Nephron (organoid): ENCODE measurements around the gene CLP1.

Experiments used
- H3K27ac Mint-ChIP-seq, 3 experiments: 2 replicates each; pipeline ENCODE4 v1.8.0; 2020; ENCODE audit warnings: mixed read lengths in 3 of 3, mild to moderate bottlenecking in 2 of 3, moderate library complexity in 1 of 3
- H3K27me3 Mint-ChIP-seq: 2 replicates; pipeline ENCODE4 v1.8.0; 2021; ENCODE audit warnings: low read depth, mild to moderate bottlenecking, moderate library complexity, mixed read lengths
- H3K36me3 Mint-ChIP-seq: 2 replicates; pipeline ENCODE4 v1.8.0; 2020; ENCODE audit warnings: low read depth, mixed read lengths
- H3K4me1 Mint-ChIP-seq: 2 replicates; pipeline ENCODE4 v1.8.0; 2020; ENCODE audit warnings: mixed read lengths
- H3K4me3 Mint-ChIP-seq, 3 experiments: 2 replicates each; pipeline ENCODE4 v1.8.0; 2020; ENCODE audit warnings: mild to moderate bottlenecking in 3 of 3, mixed read lengths in 3 of 3, moderate library complexity in 2 of 3
- H3K9me3 Mint-ChIP-seq: 2 replicates; pipeline ENCODE4 v1.8.0; 2020; ENCODE audit warnings: mixed read lengths
- CTCF ChIP-seq, 3 experiments: fragments of 200-600 bp; sonication (generic); IDR thresholded peaks; one replicate each; pipeline ENCODE4 v1.5.0; 2021; ENCODE audit warnings: antibody characterized with exemption in 3 of 3; ENCODE audit not compliant: unreplicated experiment in 3 of 3

Gene CLP1

DNA sequence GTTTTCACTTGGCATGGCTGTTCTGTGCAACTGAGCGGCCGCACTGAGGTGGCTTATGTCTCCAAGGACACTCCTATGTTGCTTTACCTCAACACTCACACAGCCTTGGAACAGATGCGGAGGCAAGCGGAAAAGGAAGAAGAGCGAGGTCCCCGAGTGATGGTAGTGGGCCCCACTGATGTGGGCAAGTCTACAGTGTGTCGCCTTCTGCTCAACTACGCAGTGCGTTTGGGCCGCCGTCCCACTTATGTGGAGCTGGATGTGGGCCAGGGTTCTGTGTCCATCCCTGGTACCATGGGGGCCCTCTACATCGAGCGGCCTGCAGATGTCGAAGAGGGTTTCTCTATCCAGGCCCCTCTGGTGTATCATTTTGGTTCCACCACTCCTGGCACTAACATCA lies 2.1 kb downstream of the CLP1 start:
- Mint-ChIP-seq H3K4me3 (peak overlapping the region in 1 of 3 experiments; percentile 56), H3K9me3 (no peaks in the 10 kb centered on the region), H3K27ac (no peak overlapping the region), H3K4me1 (peaks cover 18% of the 10 kb centered on the region), H3K27me3 (no peaks in the 10 kb centered on the region), H3K36me3 (peaks cover 27% of the 10 kb centered on the region)
- no peak for TF ChIP-seq CTCF (IDR thresholded peaks at IDR 0.05; ENCODE audit: unreplicated experiment in 3 of 3)

GRCh38 chr11:57662893-57663292 lies 5.3 kb downstream of the CLP1 start:
- Mint-ChIP-seq H3K36me3 (peaks cover 27% of the 10 kb centered on the region), H3K4me1 (peaks cover 10% of the 10 kb centered on the region), H3K27me3 (no peaks in the 10 kb centered on the region), H3K4me3 (peak overlapping the region in 2 of 3 experiments; percentile 10 to 15), H3K27ac (no peak overlapping the region), H3K9me3 (no peaks in the 10 kb centered on the region)
- no peak for TF ChIP-seq CTCF (IDR thresholded peaks at IDR 0.05; ENCODE audit: unreplicated experiment in 3 of 3)

GRCh38 chr11:57663975-57664374 lies 6.4 kb downstream of the CLP1 start:
- peaks cover 8% of the 10 kb centered on the region for H3K4me1 Mint-ChIP-seq
- H3K4me3 Mint-ChIP-seq, result no peak overlapping the region
- H3K9me3 Mint-ChIP-seq, result no peaks in the 10 kb centered on the region
- peaks cover 23% of the 10 kb centered on the region for H3K36me3 Mint-ChIP-seq
- H3K27me3 Mint-ChIP-seq, result no peaks in the 10 kb centered on the region
- H3K27ac Mint-ChIP-seq, result no peak overlapping the region
- no peak for TF ChIP-seq CTCF (IDR thresholded peaks at IDR 0.05; ENCODE audit: unreplicated experiment in 3 of 3)

GRCh38 chr11:57667117-57667735 lies 9.7 kb downstream of the CLP1 start:
- H3K4me1 Mint-ChIP-seq, result peaks cover 31% of the 10 kb centered on the region
- peak overlapping the region; percentile 99 to 100 (median 100) for H3K27ac Mint-ChIP-seq
- H3K9me3 Mint-ChIP-seq, result no peaks in the 10 kb centered on the region
- peak overlapping the region; percentile 88 to 100 (median 91) for H3K4me3 Mint-ChIP-seq
- no peaks in the 10 kb centered on the region for H3K27me3 Mint-ChIP-seq
- TF ChIP-seq CTCF (IDR thresholded peaks at IDR 0.05; ENCODE audit: unreplicated experiment in 3 of 3), result no peak
- H3K36me3 Mint-ChIP-seq, result peaks cover 11% of the 10 kb centered on the region

DNA sequence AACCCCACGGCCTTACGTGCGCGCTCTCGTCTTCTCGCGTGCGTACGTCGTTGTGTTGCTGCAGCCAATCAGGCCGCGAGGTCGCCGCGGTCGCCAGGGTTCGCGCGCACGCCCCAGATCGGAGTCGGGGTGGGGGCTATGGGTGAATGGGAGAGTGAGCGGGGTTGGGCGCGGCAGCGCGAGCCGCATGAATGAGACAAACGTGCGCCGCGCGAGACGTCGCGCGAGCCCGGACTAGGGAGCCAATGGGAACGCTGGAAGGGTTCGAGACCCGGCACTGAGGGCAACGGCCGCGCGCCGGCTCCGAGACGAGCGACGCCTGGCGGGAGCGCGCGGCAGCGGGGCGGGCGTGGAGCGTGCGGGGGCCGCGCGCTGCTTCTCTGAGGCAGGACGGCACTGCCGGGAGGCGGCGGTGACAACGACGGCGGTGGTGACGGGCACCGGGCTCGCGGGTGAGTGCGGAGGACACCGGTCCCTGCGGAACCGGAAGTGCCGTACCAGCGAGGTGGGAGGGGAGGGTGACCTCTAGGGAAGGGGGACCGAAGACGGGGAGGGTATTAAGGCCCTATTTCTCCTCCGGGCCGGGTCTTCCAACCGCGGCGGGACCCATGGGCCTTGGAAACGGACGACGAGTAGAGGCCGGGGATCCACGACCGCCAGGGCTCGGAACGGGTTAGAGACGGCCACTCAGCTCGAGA lies 10.3 kb downstream of the CLP1 start, which contains the start of gene ZDHHC5:
ZDHHC5 (plus strand) TSS at position 379 of the 698 bp plus-strand sequence. CDS start 4,977 bp downstream, outside the sequence.
- TF ChIP-seq CTCF (IDR thresholded peaks at IDR 0.05; ENCODE audit: unreplicated experiment in 3 of 3), result peak; percentile 29 to 52 (median 38)
- Mint-ChIP-seq H3K27me3 (no peaks in the 10 kb centered on the region), H3K9me3 (no peaks in the 10 kb centered on the region), H3K36me3 (peaks cover 12% of the 10 kb centered on the region), H3K4me3 (peak within 1 kb of the TSS; percentile 88 to 100 (median 91)), H3K4me1 (peaks cover 37% of the 10 kb centered on the region), H3K27ac (peak within 1 kb of the TSS; percentile 99 to 100 (median 100))
